HepG2 (cell line): ENCODE measurements around the gene RGS19. TPM values are rescaled to one million over a fixed set of nuclear protein-coding genes. Genes with fewer than 3 reads are reported as not detected.

Experiments
- EP300 ChIP-seq, 3 experiments: sonication (generic) in 1 of 3; formaldehyde crosslinking in 1 of 3; IDR thresholded peaks; 2 replicates each; pipeline versions ENCODE4 v1.5.1 to v1.6.1; 2011 to 2020; ENCODE audit warnings: low read depth in 2 of 3, low read length in 2 of 3, borderline replicate concordance in 1 of 3, improper control_type of control experiment in 1 of 3, mild to moderate bottlenecking in 1 of 3, missing genetic modification reagents in 1 of 3, moderate library complexity in 1 of 3
- KAT8 ChIP-seq: IDR thresholded peaks from 2 replicates; pipeline ENCODE4 v1.6.1; 2016; ENCODE audit warnings: missing genetic modification reagents, missing compliant biosample characterization
- KLF12 ChIP-seq: sonication (generic); formaldehyde crosslinking; IDR thresholded peaks from 2 replicates; pipeline ENCODE4 v1.4.0; 2020; ENCODE audit warnings: missing genetic modification reagents, borderline replicate concordance
- KLF6 ChIP-seq: IDR thresholded peaks from 2 replicates; pipeline ENCODE4 v1.8.0; 2016; ENCODE audit warnings: missing biosample characterization, missing genetic modification reagents
- NFE2 ChIP-seq: sonication (generic); formaldehyde crosslinking; IDR thresholded peaks from 2 replicates; pipeline ENCODE4 v1.4.0; 2020; ENCODE audit warnings: missing genetic modification reagents
- NFIB ChIP-seq: sonication (generic); formaldehyde crosslinking; IDR thresholded peaks from 2 replicates; pipeline ENCODE4 v1.9.0; 2021; ENCODE audit warnings: missing genetic modification reagents, mild to moderate bottlenecking, borderline replicate concordance
- SMAD3 ChIP-seq: sonication (generic); formaldehyde crosslinking; IDR thresholded peaks from 2 replicates; pipeline ENCODE4 v1.4.0; 2020; ENCODE audit warnings: missing genetic modification reagents
- THAP11 ChIP-seq: IDR thresholded peaks from 2 replicates; pipeline ENCODE4 v1.6.1; 2016; ENCODE audit warnings: missing biosample characterization, missing genetic modification reagents
- ZFP36L1 ChIP-seq: sonication (generic); formaldehyde crosslinking; IDR thresholded peaks from 2 replicates; pipeline ENCODE4 v1.8.0; 2022; ENCODE audit warnings: mild to moderate bottlenecking, missing genetic modification reagents, moderate library complexity
- ZNF160 ChIP-seq: sonication (generic); formaldehyde crosslinking; IDR thresholded peaks from 2 replicates; pipeline ENCODE4 v1.8.0; 2022; ENCODE audit warnings: mild to moderate bottlenecking, inconsistent platforms, missing genetic modification reagents
- ZNF30 ChIP-seq: sonication (generic); formaldehyde crosslinking; IDR thresholded peaks from 2 replicates; pipeline ENCODE4 v1.5.0; 2020; ENCODE audit warnings: mild to moderate bottlenecking, missing genetic modification reagents
- ZNF367 ChIP-seq: sonication (generic); formaldehyde crosslinking; IDR thresholded peaks from 2 replicates; pipeline ENCODE4 v1.4.0; 2020; ENCODE audit warnings: missing genetic modification reagents, borderline replicate concordance
- ZNF775 ChIP-seq: sonication (generic); formaldehyde crosslinking; IDR thresholded peaks from 2 replicates; pipeline ENCODE4 v1.4.0; 2020; ENCODE audit warnings: missing genetic modification reagents, mild to moderate bottlenecking, moderate library complexity, borderline replicate concordance
- ZSCAN31 ChIP-seq: sonication (generic); formaldehyde crosslinking; IDR thresholded peaks from 2 replicates; pipeline ENCODE4 v1.5.0; 2020; ENCODE audit warnings: low read depth, mild to moderate bottlenecking, missing genetic modification reagents
- polyA plus RNA-seq, 8 experiments: library from polyadenylated mRNA; depleted of rRNA in 3 of 8; stranded (reverse) in 7 of 8; unstranded in 1 of 8; fragments of >200 nt; fragmentation: Illumina TruSeq in 4 of 8; extraction: Trizol in 4 of 8; gene quantifications; 2 replicates each; pipeline versions ENCODE4 v1.2.1 to v1.2.3, GENCODE V29; 2011 to 2016; ENCODE audit warnings: low read depth in 4 of 8, missing spikeins in 1 of 8, mixed read lengths in 1 of 8; ENCODE audit not compliant: insufficient read depth in 1 of 8
- total RNA-seq, 5 experiments: library from RNA; depleted of rRNA; stranded (reverse); fragments of >200 nt; fragmentation: Illumina TruSeq; extraction: Trizol; gene quantifications; 2 replicates each; pipeline ENCODE4 v1.2.3, GENCODE V29; 2016; ENCODE audit warnings: low read depth in 1 of 5
- TF ChIP-seq, protein P1 (sequence below): sonication (generic); formaldehyde crosslinking; IDR thresholded peaks from 2 replicates; pipeline ENCODE4 v1.4.0; 2020; ENCODE audit warnings: missing genetic modification reagents
- TF ChIP-seq, protein P2 (sequence below): sonication (generic); formaldehyde crosslinking; IDR thresholded peaks from 2 replicates; pipeline ENCODE4 v1.8.1; 2023; ENCODE audit warnings: mild to moderate bottlenecking, missing genetic modification reagents
- TF ChIP-seq, protein P3 (sequence below): sonication (generic); formaldehyde crosslinking; IDR thresholded peaks from 2 replicates; pipeline ENCODE4 v1.4.0; 2020; ENCODE audit warnings: missing genetic modification reagents
- TF ChIP-seq, protein P4 (sequence below): IDR thresholded peaks from 2 replicates; pipeline ENCODE4 v1.6.1; 2016; ENCODE audit warnings: low read depth, control low read depth
- TF ChIP-seq, protein P5 (sequence below), 2 experiments: sonication (generic) in 1 of 2; formaldehyde crosslinking in 1 of 2; IDR thresholded peaks; 2 replicates each; pipeline versions ENCODE4 v1.4.0 to v1.6.1; 2018 to 2020; ENCODE audit warnings: missing genetic modification reagents in 2 of 2, borderline replicate concordance in 1 of 2, low read depth in 1 of 2, mild to moderate bottlenecking in 1 of 2, missing biosample characterization in 1 of 2

RGS19 gene
- total and polyA plus RNA-seq, 2 of the 13 experiments (the other 11 are each of a cell fraction or from before 2014, with no cell fraction given) = 10.7 to 11.9 TPM

DNA sequence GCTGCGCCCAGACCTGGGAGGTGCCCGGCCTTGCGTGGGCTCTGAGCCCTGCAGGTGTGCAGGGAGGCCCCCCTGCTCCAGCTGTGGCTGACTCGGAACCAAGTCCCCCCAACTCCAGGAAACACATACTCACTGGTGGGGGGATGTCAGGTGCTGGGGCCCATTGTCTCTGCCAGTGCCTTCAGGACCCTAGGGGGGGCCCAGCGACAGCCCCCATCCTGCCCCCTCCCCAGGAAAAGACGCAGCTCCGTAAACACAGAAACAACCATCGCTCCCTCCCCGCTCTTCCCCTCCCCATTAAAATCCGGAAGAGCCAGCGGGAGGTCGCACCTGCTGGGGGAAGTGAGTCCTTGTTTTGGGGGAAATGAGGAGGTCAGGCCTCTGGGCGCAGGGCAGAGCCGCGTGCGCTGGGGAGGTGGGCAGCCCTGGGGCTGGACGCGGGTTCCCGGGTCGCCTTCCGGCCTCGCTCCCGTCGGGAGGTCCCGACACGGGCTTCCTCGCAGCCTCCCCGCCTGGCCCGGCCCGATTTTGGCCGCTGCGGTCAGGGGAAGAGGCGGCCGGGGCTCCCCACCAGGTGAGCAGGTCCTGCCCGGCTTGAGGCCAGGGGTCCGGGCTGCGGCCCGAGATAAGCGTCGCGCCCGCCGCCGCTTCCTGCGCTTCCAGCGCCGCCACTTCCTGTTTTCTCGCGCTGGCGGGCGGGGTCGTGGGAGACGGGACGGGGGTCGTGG, 37.1 kb downstream of the RGS19 start (continued):
- TF ChIP-seq, protein P1, sequence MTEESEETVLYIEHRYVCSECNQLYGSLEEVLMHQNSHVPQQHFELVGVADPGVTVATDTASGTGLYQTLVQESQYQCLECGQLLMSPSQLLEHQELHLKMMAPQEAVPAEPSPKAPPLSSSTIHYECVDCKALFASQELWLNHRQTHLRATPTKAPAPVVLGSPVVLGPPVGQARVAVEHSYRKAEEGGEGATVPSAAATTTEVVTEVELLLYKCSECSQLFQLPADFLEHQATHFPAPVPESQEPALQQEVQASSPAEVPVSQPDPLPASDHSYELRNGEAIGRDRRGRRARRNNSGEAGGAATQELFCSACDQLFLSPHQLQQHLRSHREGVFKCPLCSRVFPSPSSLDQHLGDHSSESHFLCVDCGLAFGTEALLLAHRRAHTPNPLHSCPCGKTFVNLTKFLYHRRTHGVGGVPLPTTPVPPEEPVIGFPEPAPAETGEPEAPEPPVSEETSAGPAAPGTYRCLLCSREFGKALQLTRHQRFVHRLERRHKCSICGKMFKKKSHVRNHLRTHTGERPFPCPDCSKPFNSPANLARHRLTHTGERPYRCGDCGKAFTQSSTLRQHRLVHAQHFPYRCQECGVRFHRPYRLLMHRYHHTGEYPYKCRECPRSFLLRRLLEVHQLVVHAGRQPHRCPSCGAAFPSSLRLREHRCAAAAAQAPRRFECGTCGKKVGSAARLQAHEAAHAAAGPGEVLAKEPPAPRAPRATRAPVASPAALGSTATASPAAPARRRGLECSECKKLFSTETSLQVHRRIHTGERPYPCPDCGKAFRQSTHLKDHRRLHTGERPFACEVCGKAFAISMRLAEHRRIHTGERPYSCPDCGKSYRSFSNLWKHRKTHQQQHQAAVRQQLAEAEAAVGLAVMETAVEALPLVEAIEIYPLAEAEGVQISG = no peak; the same call in none of the 2 replicates
- TF ChIP-seq, protein P2, sequence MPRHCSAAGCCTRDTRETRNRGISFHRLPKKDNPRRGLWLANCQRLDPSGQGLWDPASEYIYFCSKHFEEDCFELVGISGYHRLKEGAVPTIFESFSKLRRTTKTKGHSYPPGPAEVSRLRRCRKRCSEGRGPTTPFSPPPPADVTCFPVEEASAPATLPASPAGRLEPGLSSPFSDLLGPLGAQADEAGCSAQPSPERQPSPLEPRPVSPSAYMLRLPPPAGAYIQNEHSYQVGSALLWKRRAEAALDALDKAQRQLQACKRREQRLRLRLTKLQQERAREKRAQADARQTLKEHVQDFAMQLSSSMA = no peak
- peak; percentile 81 for TF ChIP-seq KAT8 (CRISPR knock-in tag)
- TF ChIP-seq, protein P3, sequence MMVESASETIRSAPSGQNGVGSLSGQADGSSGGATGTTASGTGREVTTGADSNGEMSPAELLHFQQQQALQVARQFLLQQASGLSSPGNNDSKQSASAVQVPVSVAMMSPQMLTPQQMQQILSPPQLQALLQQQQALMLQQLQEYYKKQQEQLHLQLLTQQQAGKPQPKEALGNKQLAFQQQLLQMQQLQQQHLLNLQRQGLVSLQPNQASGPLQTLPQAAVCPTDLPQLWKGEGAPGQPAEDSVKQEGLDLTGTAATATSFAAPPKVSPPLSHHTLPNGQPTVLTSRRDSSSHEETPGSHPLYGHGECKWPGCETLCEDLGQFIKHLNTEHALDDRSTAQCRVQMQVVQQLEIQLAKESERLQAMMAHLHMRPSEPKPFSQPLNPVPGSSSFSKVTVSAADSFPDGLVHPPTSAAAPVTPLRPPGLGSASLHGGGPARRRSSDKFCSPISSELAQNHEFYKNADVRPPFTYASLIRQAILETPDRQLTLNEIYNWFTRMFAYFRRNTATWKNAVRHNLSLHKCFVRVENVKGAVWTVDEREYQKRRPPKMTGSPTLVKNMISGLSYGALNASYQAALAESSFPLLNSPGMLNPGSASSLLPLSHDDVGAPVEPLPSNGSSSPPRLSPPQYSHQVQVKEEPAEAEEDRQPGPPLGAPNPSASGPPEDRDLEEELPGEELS (CRISPR knock-in tag) = no peak
- TF ChIP-seq KLF6 (CRISPR knock-in tag) = no peak
- no peak for TF ChIP-seq ZNF367 (CRISPR knock-in tag)
- peak; percentile 89 for TF ChIP-seq SMAD3 (CRISPR knock-in tag)
- peak; percentile 95 for TF ChIP-seq ZSCAN31 (CRISPR knock-in tag)
- no peak for TF ChIP-seq KLF12 (CRISPR knock-in tag)
- no peak for TF ChIP-seq ZNF775 (CRISPR knock-in tag)
- TF ChIP-seq THAP11 = peak; percentile 46; the same call in 1 of the 2 replicates
- TF ChIP-seq, protein P4, sequence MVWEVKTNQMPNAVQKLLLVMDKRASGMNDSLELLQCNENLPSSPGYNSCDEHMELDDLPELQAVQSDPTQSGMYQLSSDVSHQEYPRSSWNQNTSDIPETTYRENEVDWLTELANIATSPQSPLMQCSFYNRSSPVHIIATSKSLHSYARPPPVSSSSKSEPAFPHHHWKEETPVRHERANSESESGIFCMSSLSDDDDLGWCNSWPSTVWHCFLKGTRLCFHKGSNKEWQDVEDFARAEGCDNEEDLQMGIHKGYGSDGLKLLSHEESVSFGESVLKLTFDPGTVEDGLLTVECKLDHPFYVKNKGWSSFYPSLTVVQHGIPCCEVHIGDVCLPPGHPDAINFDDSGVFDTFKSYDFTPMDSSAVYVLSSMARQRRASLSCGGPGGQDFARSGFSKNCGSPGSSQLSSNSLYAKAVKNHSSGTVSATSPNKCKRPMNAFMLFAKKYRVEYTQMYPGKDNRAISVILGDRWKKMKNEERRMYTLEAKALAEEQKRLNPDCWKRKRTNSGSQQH (CRISPR knock-in tag) = no peak
- TF ChIP-seq ZNF160 (CRISPR knock-in tag) = no peak
- 0 out of 2 replicates have a peak, but pooled peaks have one; percentile 31 for TF ChIP-seq ZNF30 (CRISPR knock-in tag)
- TF ChIP-seq ZFP36L1 (CRISPR knock-in tag) = 0 out of 2 replicates have a peak, but pooled peaks have one; percentile 73
- TF ChIP-seq NFE2 = no peak
- TF ChIP-seq, protein P5, sequence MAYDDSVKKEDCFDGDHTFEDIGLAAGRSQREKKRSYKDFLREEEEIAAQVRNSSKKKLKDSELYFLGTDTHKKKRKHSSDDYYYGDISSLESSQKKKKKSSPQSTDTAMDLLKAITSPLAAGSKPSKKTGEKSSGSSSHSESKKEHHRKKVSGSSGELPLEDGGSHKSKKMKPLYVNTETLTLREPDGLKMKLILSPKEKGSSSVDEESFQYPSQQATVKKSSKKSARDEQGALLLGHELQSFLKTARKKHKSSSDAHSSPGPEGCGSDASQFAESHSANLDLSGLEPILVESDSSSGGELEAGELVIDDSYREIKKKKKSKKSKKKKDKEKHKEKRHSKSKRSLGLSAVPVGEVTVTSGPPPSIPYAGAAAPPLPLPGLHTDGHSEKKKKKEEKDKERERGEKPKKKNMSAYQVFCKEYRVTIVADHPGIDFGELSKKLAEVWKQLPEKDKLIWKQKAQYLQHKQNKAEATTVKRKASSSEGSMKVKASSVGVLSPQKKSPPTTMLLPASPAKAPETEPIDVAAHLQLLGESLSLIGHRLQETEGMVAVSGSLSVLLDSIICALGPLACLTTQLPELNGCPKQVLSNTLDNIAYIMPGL (CRISPR knock-in tag; IDR thresholded peaks at IDR 0.05; ENCODE audit: borderline replicate concordance in 1 of 2, low read depth in 1 of 2) = peak; percentile 60 to 87
- TF ChIP-seq NFIB (CRISPR knock-in tag) = no peak
- peak in 1 of 2 experiments; percentile 27; a peak in 1 of 4 replicates for TF ChIP-seq EP300 (IDR thresholded peaks at IDR 0.05; ENCODE audit: low read depth in 2 of 2, low read length in 2 of 2)
- TF ChIP-seq EP300 (CRISPR knock-in tag; IDR thresholded peaks at IDR 0.05; ENCODE audit: borderline replicate concordance) = 0 out of 2 replicates have a peak, but pooled peaks have one; percentile 16
